PC-3 (cell line): ENCODE data around the gene PSMB2.

Experiments
- CTCF ChIP-seq: fragments of 300-600 bp; sonication (generic); conservative IDR thresholded peaks from 2 replicates; pipeline ENCODE4 v1.5.1; 2017; ENCODE audit warnings: antibody characterized with exemption, low read depth, mild to moderate bottlenecking, low read length
- EZH2phosphoT487 ChIP-seq: fragments of 300-600 bp; sonication (generic); IDR thresholded peaks from 2 replicates; pipeline ENCODE4 v1.6.1; 2018; ENCODE audit warnings: mild to moderate bottlenecking, antibody characterized with exemption, low read length, borderline replicate concordance

DNA sequence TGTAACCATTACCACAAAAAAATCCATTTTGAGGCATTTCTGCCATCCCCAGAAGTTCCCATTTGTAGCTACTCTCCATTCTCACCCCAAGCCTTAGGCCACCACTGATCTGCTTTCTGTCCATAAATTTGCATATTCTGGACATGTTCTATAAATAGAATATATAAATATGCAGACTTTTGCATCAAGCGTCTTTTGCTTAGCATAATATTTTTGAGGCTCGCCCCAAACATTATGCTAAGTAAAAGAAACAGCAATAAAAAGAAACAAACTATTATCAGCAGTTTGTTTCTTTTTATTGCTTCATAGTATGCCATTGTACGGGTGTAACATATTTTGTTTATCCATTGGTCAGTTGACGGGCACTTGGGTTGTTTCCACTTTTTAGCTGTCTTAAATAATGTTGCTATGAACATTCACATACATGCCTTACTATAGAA is 60.4 kb downstream of the PSMB2 start:
- TF ChIP-seq CTCF (no peak), EZH2phosphoT487 (no peak)
